ENCODE measurements around the gene KNSTRN.

DNA sequence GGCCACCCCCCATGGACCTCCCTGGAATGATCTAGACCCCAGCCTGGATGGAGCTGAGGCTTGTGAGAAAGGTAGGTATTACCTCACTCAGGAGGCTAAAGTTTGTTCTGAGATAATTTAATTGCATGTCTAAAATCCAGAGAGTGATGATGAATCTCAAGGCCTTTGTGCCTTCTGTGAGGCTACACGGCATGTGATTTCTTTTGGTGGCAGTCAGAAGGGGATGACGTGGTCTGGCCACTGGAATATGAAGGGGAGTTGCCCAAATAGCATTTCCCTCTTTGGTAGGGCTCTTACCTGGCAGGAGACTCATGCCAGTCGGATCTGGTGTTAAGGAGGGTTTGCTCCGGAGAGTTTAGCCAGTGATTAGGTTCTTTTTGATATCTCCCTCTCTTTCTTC is 60.7 kb downstream of the KNSTRN start:
- TF ChIP-seq, protein P1, sequence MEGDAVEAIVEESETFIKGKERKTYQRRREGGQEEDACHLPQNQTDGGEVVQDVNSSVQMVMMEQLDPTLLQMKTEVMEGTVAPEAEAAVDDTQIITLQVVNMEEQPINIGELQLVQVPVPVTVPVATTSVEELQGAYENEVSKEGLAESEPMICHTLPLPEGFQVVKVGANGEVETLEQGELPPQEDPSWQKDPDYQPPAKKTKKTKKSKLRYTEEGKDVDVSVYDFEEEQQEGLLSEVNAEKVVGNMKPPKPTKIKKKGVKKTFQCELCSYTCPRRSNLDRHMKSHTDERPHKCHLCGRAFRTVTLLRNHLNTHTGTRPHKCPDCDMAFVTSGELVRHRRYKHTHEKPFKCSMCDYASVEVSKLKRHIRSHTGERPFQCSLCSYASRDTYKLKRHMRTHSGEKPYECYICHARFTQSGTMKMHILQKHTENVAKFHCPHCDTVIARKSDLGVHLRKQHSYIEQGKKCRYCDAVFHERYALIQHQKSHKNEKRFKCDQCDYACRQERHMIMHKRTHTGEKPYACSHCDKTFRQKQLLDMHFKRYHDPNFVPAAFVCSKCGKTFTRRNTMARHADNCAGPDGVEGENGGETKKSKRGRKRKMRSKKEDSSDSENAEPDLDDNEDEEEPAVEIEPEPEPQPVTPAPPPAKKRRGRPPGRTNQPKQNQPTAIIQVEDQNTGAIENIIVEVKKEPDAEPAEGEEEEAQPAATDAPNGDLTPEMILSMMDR (conservative IDR thresholded peaks at IDR 0.05) = no peak
- TF ChIP-seq ZFX (IDR thresholded peaks at IDR 0.05) = no peak
